Cardiac muscle cell (in vitro differentiated cells and primary cell): ENCODE data around the gene EPHA6. TPM values are rescaled to one million over a fixed set of nuclear protein-coding genes. Genes with fewer than 3 reads are reported as not detected.

ENCODE experiments used
- DNase-seq, 2 donors: peaks; one replicate each; pipeline versions ENCODE4 v3.0.0 to v3.0.0-alpha.2; 2010 to 2017; ENCODE audit warnings: low read depth in 1 of 2, low spot score in 1 of 2
- H3K27ac ChIP-seq: fragments of 200-600 bp; sonication (generic); 2 replicates; pipeline ENCODE4 v1.5.1; 2016
- H3K27me3 ChIP-seq: fragments of 200-600 bp; sonication (generic); 2 replicates; pipeline ENCODE4 v1.6.0; 2016; ENCODE audit warnings: control low read depth
- H3K36me3 ChIP-seq: fragments of 200-600 bp; sonication (generic); 2 replicates; pipeline ENCODE4 v1.5.1; 2016; ENCODE audit warnings: control low read depth
- H3K4me1 ChIP-seq: fragments of 200-600 bp; sonication (generic); 2 replicates; pipeline ENCODE4 v1.8.1; 2017; ENCODE audit warnings: low read depth, mild to moderate bottlenecking, mixed run types
- H3K4me3 ChIP-seq: fragments of 200-600 bp; sonication (generic); 2 replicates; pipeline ENCODE4 v1.5.1; 2016; ENCODE audit warnings: mild to moderate bottlenecking
- H3K9me3 ChIP-seq: fragments of 200-600 bp; sonication (generic); 2 replicates; pipeline ENCODE4 v1.5.1; 2017; ENCODE audit warnings: low read depth, mild to moderate bottlenecking, control low read depth
- CTCF ChIP-seq: IDR thresholded peaks from 2 replicates; pipeline ENCODE4 v1.5.1; 2012; ENCODE audit warnings: low read depth, mild to moderate bottlenecking, low read length
- polyA plus RNA-seq: library from polyadenylated mRNA; unstranded; fragments of >200 nt; fragmentation: Nextera tagmentation; extraction: Ambion mirVana; gene quantifications from 2 replicates; pipeline ENCODE4 v1.2.1, GENCODE V29; 2016
- total RNA-seq: library from RNA; depleted of rRNA; stranded (reverse); fragments of >200 nt; gene quantifications from 2 replicates; pipeline ENCODE4 v1.2.3, GENCODE V29; 2016

EPHA6 gene
- total and polyA plus RNA-seq, 2 experiments from 2014 or later: 0.15 TPM; not detected in 1

GRCh38 chr3:97278506-97278905 is 464.1 kb downstream of the EPHA6 start:
- TF ChIP-seq CTCF: no peak
- H3K27ac ChIP-seq: no peak overlapping the region
- H3K9me3 ChIP-seq: no peaks in the 10 kb centered on the region
- H3K27me3 ChIP-seq: no peaks in the 10 kb centered on the region
- no peaks in the 10 kb centered on the region for H3K36me3 ChIP-seq
- no peak for DNase-seq
- H3K4me3 ChIP-seq: no peak overlapping the region
- no peaks in the 10 kb centered on the region for H3K4me1 ChIP-seq

DNA sequence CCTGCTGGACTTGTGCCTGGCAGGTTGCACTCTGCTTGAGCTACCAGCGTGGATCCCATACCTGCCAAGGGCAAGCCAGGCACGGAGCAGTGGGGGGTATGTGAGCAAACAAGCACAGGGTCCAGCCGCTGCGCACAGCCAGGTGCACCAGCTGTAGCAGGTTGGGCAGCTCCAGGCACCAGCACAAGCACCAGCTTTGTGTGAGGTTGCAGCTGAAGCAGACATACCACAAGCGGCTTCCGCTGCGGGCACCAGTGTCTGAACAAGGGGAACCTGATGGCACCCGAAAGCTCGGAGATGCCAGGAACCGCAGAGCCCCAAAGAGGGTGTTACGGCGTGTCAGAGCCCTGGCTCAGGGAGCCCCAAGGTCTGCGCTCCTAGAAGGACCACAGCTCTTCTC is 477.5 kb downstream of the EPHA6 start:
- Histone ChIP-seq H3K27ac (no peak overlapping the region), H3K9me3 (no peaks in the 10 kb centered on the region), H3K36me3 (no peaks in the 10 kb centered on the region), H3K4me3 (no peak overlapping the region), H3K27me3 (no peaks in the 10 kb centered on the region), H3K4me1 (no peaks in the 10 kb centered on the region)
- DNase-seq: no peak
- TF ChIP-seq CTCF: no peak

DNA sequence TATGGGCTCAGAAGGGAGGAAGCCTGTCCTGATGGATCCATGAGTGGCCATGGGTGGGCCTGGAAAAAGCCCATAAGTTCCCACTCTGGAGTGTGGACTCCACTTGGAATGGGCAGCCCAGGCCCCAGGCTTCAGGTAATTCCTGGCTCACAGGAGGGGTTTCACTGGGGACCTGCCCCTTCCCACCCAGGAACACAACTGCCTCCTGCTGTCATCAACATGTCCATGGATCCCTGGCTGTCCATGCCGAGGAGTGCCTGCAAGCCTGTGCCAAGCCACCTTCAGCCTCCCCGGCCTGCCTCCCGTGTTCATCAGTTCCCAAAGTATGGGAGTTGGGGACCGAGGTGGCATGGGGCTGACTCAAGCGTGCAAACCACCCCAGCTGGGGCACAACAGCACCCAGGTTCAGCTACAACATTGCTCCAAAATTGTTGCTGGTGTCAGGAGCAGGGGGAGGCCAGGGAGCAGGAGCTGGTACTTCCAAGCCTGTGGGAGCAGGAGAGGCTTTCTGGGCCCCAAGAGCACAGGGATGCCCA is 479.3 kb downstream of the EPHA6 start:
- Histone ChIP-seq H3K4me3 (no peak overlapping the region), H3K36me3 (no peaks in the 10 kb centered on the region), H3K9me3 (no peaks in the 10 kb centered on the region), H3K27me3 (no peaks in the 10 kb centered on the region), H3K4me1 (no peaks in the 10 kb centered on the region), H3K27ac (no peak overlapping the region)
- no peak for DNase-seq
- no peak for TF ChIP-seq CTCF

- Histone ChIP-seq H3K4me3 (no peak overlapping the region), H3K27me3 (no peaks in the 10 kb centered on the region), H3K36me3 (no peaks in the 10 kb centered on the region), H3K4me1 (no peaks in the 10 kb centered on the region), H3K27ac (no peak overlapping the region), H3K9me3 (no peaks in the 10 kb centered on the region)
- TF ChIP-seq CTCF: no peak
- no peak for DNase-seq
Observed at GRCh38 chr3:97297032-97297431, 482.6 kb downstream of the EPHA6 start.

DNA sequence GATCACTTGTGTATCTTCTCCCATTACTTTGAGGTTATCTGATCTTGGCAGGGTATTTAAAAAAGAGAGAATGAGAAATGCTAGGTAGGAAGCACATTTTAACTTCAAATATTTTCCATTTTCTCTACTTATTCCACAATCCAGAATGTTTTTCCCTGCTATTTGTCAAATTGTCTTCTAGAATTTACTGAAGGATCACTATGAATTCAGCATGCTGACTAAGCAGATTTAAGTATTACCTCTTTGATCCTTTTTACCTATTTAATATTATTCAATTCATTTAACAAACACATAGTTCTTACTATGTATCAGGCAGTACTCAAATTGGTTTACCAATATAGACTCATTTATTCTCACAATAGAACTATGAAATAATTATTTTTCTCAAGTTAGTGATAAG is 486.7 kb downstream of the EPHA6 start:
- TF ChIP-seq CTCF: no peak
- H3K4me1 ChIP-seq: no peaks in the 10 kb centered on the region
- H3K4me3 ChIP-seq: no peak overlapping the region
- no peak for DNase-seq
- no peaks in the 10 kb centered on the region for H3K27me3 ChIP-seq
- no peak overlapping the region for H3K27ac ChIP-seq
- no peaks in the 10 kb centered on the region for H3K9me3 ChIP-seq
- no peaks in the 10 kb centered on the region for H3K36me3 ChIP-seq

- no peaks in the 10 kb centered on the region for H3K27me3 ChIP-seq
- no peak for TF ChIP-seq CTCF
Observed at GRCh38 chr3:97306226-97306625, 491.8 kb downstream of the EPHA6 start.

More at GRCh38 chr3:97306226-97306625, 491.8 kb downstream of the EPHA6 start:
- Histone ChIP-seq H3K27ac (no peak overlapping the region), H3K4me3 (no peak overlapping the region), H3K9me3 (no peaks in the 10 kb centered on the region), H3K4me1 (no peaks in the 10 kb centered on the region), H3K36me3 (no peaks in the 10 kb centered on the region)
- DNase-seq: no peak
